A673 (cell line): ENCODE data around the gene SLC35B2. TPM values are rescaled to one million over a fixed set of nuclear protein-coding genes. Genes with fewer than 3 reads are reported as not detected.

Experiments used
- BruUV-seq: library from RNA; stranded (reverse); fragments of 400-500 nt; replicated peaks from 2 replicates; lab custom pipeline; 2021; lab: Mats Ljungman, UMichigan
- CTCF ChIA-PET: fragments of 300-600 bp; sonication (Branson Sonifier 250); formaldehyde crosslinking; loops from one replicate; lab custom pipeline; 2022; ENCODE audit warnings: antibody characterized with exemption; lab: Charles Lee
- POLR2A ChIA-PET: fragments of 300-600 bp; sonication (Branson Sonifier 250); formaldehyde crosslinking; loops from one replicate; lab custom pipeline; 2022; ENCODE audit warnings: antibody characterized with exemption; ENCODE audit not compliant: low non-redundant PET; lab: Charles Lee
- DNase-seq: peaks from one replicate; pipeline ENCODE4 v3.0.0-alpha.2; 2015; ENCODE audit warnings: low spot score
- H3K27ac ChIP-seq: fragments of 200-600 bp; sonication (generic); 2 replicates; pipeline ENCODE4 v1.5.1; 2016; ENCODE audit warnings: mixed run types, low read depth, mild to moderate bottlenecking, mixed read lengths, antibody characterized with exemption, low read length; ENCODE audit not compliant: poor library complexity, severe bottlenecking
- H3K27me3 ChIP-seq: fragments of 200-600 bp; sonication (generic); replicated peaks from 2 replicates; pipeline ENCODE4 v1.6.1; 2017; ENCODE audit warnings: mixed run types, low read depth, mild to moderate bottlenecking, mixed read lengths, antibody characterized with exemption, low read length; ENCODE audit not compliant: insufficient read depth, poor library complexity
- H3K36me3 ChIP-seq: fragments of 200-600 bp; sonication (generic); 2 replicates; pipeline ENCODE4 v1.6.1; 2016; ENCODE audit warnings: mixed run types, mild to moderate bottlenecking, mixed read lengths, antibody characterized with exemption, low read length; ENCODE audit not compliant: insufficient read depth, poor library complexity, severe bottlenecking
- H3K4me1 ChIP-seq: fragments of 200-600 bp; sonication (generic); 2 replicates; pipeline ENCODE4 v1.6.1; 2017; ENCODE audit warnings: mixed run types, mild to moderate bottlenecking, mixed read lengths, antibody characterized with exemption, low read length; ENCODE audit not compliant: insufficient read depth, poor library complexity, severe bottlenecking
- H3K4me3 ChIP-seq: fragments of 200-600 bp; sonication (generic); 2 replicates; pipeline ENCODE4 v1.5.1; 2016; ENCODE audit warnings: low read depth, mixed run types, mild to moderate bottlenecking, mixed read lengths, low read length; ENCODE audit not compliant: poor library complexity, severe bottlenecking
- H3K9me3 ChIP-seq: fragments of 200-600 bp; sonication (generic); 2 replicates; pipeline ENCODE4 v1.6.1; 2016; ENCODE audit warnings: mixed run types, low read depth, mild to moderate bottlenecking, mixed read lengths, antibody characterized with exemption, low read length; ENCODE audit not compliant: poor library complexity, severe bottlenecking
- EZH2 ChIP-seq: fragments of 200-600 bp; sonication (generic); IDR thresholded peaks from 2 replicates; pipeline ENCODE4 v1.6.1; 2017; ENCODE audit warnings: borderline replicate concordance, low read depth, mild to moderate bottlenecking, mixed read lengths, antibody characterized with exemption, low read length; ENCODE audit not compliant: poor library complexity, severe bottlenecking
- intact Hi-C: fragments of 100-400 bp; cut with micrococcal nuclease; formaldehyde crosslinking; loops from one replicate; pipeline ENCODE4 v1.10.0; 2022; ENCODE audit not compliant: unreplicated experiment
- total RNA-seq: library from RNA; stranded (reverse); gene quantifications from 2 replicates; pipeline ENCODE4 v1.2.3, GENCODE V29; 2021
- TF ChIP-seq, protein P1 (sequence below): fragments of 300-800, 200-600 bp; sonication (generic); conservative IDR thresholded peaks from 2 replicates; pipeline ENCODE4 v1.5.1; 2017; ENCODE audit warnings: low read depth, mild to moderate bottlenecking, antibody characterized with exemption, low read length, moderate library complexity, mixed read lengths

The SLC35B2 gene
- total RNA-seq, 1 experiment from 2014 or later: 52.0 TPM

GRCh38 chr6:44226368-44227147 lies 30.8 kb downstream of the SLC35B2 start:
- intact Hi-C loops: no loop called here
- ChIA-PET CTCF (interaction anchor here (1.4 kb wide), 1 partner anchor 12 kb away, joined by 11 read pairs; no protein-coding TSS in a partner anchor), POLR2A (no interaction called here)
- Histone ChIP-seq H3K36me3 (peaks cover 26% of the 10 kb centered on the region), H3K4me3 (no peak overlapping the region), H3K27ac (peak overlapping the region; percentile 36), H3K27me3 (no peaks in the 10 kb centered on the region), H3K4me1 (peaks cover 35% of the 10 kb centered on the region), H3K9me3 (no peaks in the 10 kb centered on the region)
- DNase-seq: no peak
- no TSS peak for BruUV-seq
- no peak for TF ChIP-seq EZH2
- TF ChIP-seq, protein P1, sequence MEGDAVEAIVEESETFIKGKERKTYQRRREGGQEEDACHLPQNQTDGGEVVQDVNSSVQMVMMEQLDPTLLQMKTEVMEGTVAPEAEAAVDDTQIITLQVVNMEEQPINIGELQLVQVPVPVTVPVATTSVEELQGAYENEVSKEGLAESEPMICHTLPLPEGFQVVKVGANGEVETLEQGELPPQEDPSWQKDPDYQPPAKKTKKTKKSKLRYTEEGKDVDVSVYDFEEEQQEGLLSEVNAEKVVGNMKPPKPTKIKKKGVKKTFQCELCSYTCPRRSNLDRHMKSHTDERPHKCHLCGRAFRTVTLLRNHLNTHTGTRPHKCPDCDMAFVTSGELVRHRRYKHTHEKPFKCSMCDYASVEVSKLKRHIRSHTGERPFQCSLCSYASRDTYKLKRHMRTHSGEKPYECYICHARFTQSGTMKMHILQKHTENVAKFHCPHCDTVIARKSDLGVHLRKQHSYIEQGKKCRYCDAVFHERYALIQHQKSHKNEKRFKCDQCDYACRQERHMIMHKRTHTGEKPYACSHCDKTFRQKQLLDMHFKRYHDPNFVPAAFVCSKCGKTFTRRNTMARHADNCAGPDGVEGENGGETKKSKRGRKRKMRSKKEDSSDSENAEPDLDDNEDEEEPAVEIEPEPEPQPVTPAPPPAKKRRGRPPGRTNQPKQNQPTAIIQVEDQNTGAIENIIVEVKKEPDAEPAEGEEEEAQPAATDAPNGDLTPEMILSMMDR: no peak

DNA sequence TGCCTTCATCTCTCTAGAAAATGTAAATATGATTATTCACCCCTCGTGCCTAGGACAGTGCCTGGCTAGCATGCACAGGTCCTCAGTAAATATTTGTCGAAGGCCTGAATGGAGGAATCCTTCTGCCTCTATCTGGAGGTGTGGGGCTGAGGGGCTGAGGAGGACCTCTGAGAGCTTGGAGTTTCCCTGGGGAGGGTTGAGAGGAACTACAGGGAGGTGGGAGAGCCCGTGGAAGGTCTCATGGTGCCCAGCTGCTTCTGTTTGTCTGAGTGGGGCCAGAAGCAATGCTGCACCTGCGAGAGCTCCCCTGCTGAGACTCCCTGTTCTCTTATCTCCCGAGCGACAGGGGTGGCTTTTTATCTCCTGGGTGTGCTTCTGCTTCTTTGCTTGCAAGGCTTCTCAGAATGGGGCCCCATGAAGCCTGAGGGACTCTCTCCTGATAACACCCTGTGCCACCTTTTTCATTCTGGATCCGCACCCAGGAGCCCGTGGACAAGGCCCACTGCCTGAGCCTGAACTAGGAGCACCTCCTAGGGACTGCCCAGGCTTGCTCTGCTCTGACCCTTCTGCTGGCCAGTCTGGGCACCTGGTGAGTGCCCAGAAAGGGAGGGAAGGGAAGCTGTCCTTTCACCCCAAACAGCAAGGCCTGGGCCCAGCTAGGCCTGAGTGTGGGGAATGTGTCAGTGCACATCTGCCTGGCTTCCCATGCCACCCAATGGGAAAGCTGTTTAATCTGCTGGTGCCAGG lies 31.6 kb downstream of the SLC35B2 start:
- intact Hi-C loops: no loop called here
- DNase-seq: no peak
- H3K36me3 ChIP-seq: peaks cover 20% of the 10 kb centered on the region
- no TSS peak for BruUV-seq
- POLR2A ChIA-PET: no interaction called here
- CTCF ChIA-PET: interaction anchor here (1.4 kb wide), 1 partner anchor 12 kb away, joined by 11 read pairs; no protein-coding TSS in a partner anchor
- peaks cover 43% of the 10 kb centered on the region for H3K4me1 ChIP-seq
- H3K4me3 ChIP-seq: no peak overlapping the region
- TF ChIP-seq, protein P1: no peak
- no peak for TF ChIP-seq EZH2
- peak overlapping the region; percentile 36 for H3K27ac ChIP-seq
- H3K9me3 ChIP-seq: no peaks in the 10 kb centered on the region
- H3K27me3 ChIP-seq: no peaks in the 10 kb centered on the region

GRCh38 chr6:44224965-44225305 lies 32.4 kb downstream of the SLC35B2 start:
- Histone ChIP-seq H3K4me3 (peak overlapping the region; percentile 59), H3K27me3 (no peaks in the 10 kb centered on the region), H3K36me3 (peaks cover 11% of the 10 kb centered on the region), H3K27ac (no peak overlapping the region), H3K9me3 (no peaks in the 10 kb centered on the region), H3K4me1 (peaks cover 47% of the 10 kb centered on the region)
- intact Hi-C loops: no loop called here
- DNase-seq: no peak
- TF ChIP-seq, protein P1: no peak
- no peak for TF ChIP-seq EZH2
- BruUV-seq: no TSS peak
- ChIA-PET POLR2A (interaction anchor here (0.9 kb wide), 1 partner anchor 22 kb away, joined by 5 read pairs; the partner anchor contains the start of gene HSP90AB1), CTCF (no interaction called here)
